PC-9 (cell line): ENCODE results near the gene PSMD12. TPM values are rescaled to one million over a fixed set of nuclear protein-coding genes. Genes with fewer than 3 reads are reported as not detected.
A peak's percentile ranks its signal among the peaks of the same experiment; 100 is the strongest.
"Not testable (repeated sequence)": the region's sequence is repeated elsewhere in the genome, so short reads cannot be mapped to it uniquely, and the experiment has no call there.

Source experiments
- BruUV-seq: library from RNA; stranded (reverse); fragments of 400-500 nt; replicated peaks from 2 replicates; lab custom pipeline; 2021; lab: Mats Ljungman, UMichigan
- CTCF ChIA-PET: fragments of 300-600 bp; sonication (Branson Sonifier 250); formaldehyde crosslinking; loops from one replicate; lab custom pipeline; 2022; ENCODE audit warnings: antibody characterized with exemption; lab: Charles Lee
- POLR2A ChIA-PET: fragments of 300-600 bp; sonication (Branson Sonifier 250); formaldehyde crosslinking; loops from one replicate; lab custom pipeline; 2022; ENCODE audit warnings: antibody characterized with exemption; ENCODE audit not compliant: unreplicated experiment; lab: Charles Lee
- DNase-seq, 2 experiments: peaks; one replicate each; pipeline versions ENCODE4 v3.0.0 to v3.0.0-alpha.2; 2015 to 2022; ENCODE audit warnings: mixed read lengths in 1 of 2
- H2AFZ ChIP-seq: fragments of 200-600 bp; sonication (generic); 2 replicates; pipeline ENCODE4 v1.8.1; 2017; ENCODE audit warnings: antibody characterized with exemption
- H3F3A ChIP-seq: fragments of 200-600 bp; sonication (generic); 2 replicates; pipeline ENCODE4 v1.8.1; 2017; ENCODE audit warnings: antibody characterized with exemption, mild to moderate bottlenecking, low read depth; ENCODE audit not compliant: insufficient read depth
- H3K27ac ChIP-seq: fragments of 200-600 bp; sonication (generic); 2 replicates; pipeline ENCODE4 v1.6.1; 2016; ENCODE audit warnings: mixed run types
- H3K27me3 ChIP-seq: fragments of 200-600 bp; sonication (generic); 2 replicates; pipeline ENCODE4 v1.6.1; 2016; ENCODE audit warnings: low read depth, mixed run types; ENCODE audit not compliant: insufficient read depth
- H3K36me3 ChIP-seq: fragments of 200-600 bp; sonication (generic); 2 replicates; pipeline ENCODE4 v1.6.1; 2016; ENCODE audit warnings: low read depth, mixed run types
- H3K4me1 ChIP-seq: fragments of 200-600 bp; sonication (generic); replicated peaks from 2 replicates; pipeline ENCODE4 v1.6.1; 2016; ENCODE audit warnings: mixed run types; ENCODE audit not compliant: insufficient read depth
- H3K4me2 ChIP-seq: fragments of 200-600 bp; sonication (generic); 2 replicates; pipeline ENCODE4 v1.6.1; 2017; ENCODE audit warnings: mixed run types
- H3K4me3 ChIP-seq: fragments of 200-600 bp; sonication (generic); 2 replicates; pipeline ENCODE4 v1.6.1; 2016; ENCODE audit warnings: mixed run types
- H3K79me2 ChIP-seq: fragments of 200-600 bp; sonication (generic); 2 replicates; pipeline ENCODE4 v1.6.1; 2017; ENCODE audit warnings: low read depth, mixed run types
- H3K9me2 ChIP-seq: fragments of 200-600 bp; sonication (generic); 2 replicates; pipeline ENCODE4 v1.8.1; 2017; ENCODE audit warnings: mild to moderate bottlenecking; ENCODE audit not compliant: insufficient read depth
- H3K9me3 ChIP-seq: fragments of 200-600 bp; sonication (generic); 2 replicates; pipeline ENCODE4 v1.8.1; 2016; ENCODE audit warnings: low read depth; ENCODE audit not compliant: insufficient read depth
- H4K20me1 ChIP-seq: fragments of 200-600 bp; sonication (generic); 2 replicates; pipeline ENCODE4 v1.8.1; 2017; ENCODE audit not compliant: insufficient read depth
- EZH2 ChIP-seq: fragments of 200-600 bp; sonication (generic); IDR thresholded peaks from 2 replicates; pipeline ENCODE4 v1.8.0; 2017; ENCODE audit warnings: antibody characterized with exemption, low read depth
- intact Hi-C: fragments of 100-400 bp; cut with micrococcal nuclease; formaldehyde crosslinking; loops from one replicate; pipeline ENCODE4 v1.10.0; 2022; ENCODE audit not compliant: unreplicated experiment
- total RNA-seq: library from RNA; stranded (reverse); gene quantifications from 2 replicates; pipeline ENCODE4 v1.2.3, GENCODE V29; 2021
- TF ChIP-seq, protein P1 (sequence below): fragments of 200-600 bp; sonication (generic); conservative IDR thresholded peaks from 2 replicates; pipeline ENCODE4 v1.6.1; 2017; ENCODE audit warnings: mixed run types, antibody characterized with exemption, mild to moderate bottlenecking, moderate library complexity

The PSMD12 gene
- total RNA-seq, 1 experiment from 2014 or later, result 80.5 TPM

DNA sequence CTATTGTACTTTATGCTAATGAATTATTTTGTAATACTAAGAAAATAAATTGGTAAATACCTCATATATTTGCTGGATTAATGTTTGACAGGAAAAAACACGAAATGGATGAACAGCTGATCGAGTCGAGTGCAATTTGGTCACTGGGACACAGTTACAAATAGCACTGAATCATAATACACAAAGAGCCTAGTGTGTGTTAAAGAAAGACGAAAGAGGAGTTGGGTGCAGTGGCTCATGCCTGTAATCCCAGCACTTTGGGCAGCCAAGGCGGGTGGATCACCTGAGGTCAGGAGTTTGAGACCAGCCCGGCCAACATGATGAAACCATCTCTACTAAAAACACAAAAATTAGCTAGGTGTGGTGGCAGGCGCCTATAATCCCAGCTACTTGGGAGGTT is 28.0 kb downstream of the PSMD12 start:
- H3K9me3 ChIP-seq, POLR2A ChIA-PET, DNase-seq, H3K27ac ChIP-seq, H3K4me1 ChIP-seq, H3K4me2 ChIP-seq, BruUV-seq, H3K79me2 ChIP-seq, H3K27me3 ChIP-seq, H2AFZ ChIP-seq, H3K9me2 ChIP-seq, CTCF ChIA-PET, H3K4me3 ChIP-seq: not testable (repeated sequence)
- intact Hi-C loops, result loop anchor here (5.0 kb wide), 1 partner anchor 56 kb away; no protein-coding TSS in a partner anchor
- Histone ChIP-seq H4K20me1 (peaks cover 13% of the 10 kb centered on the region), H3K36me3 (peaks cover 26% of the 10 kb centered on the region), H3F3A (peaks cover 54% of the 10 kb centered on the region)
- TF ChIP-seq, protein P1, sequence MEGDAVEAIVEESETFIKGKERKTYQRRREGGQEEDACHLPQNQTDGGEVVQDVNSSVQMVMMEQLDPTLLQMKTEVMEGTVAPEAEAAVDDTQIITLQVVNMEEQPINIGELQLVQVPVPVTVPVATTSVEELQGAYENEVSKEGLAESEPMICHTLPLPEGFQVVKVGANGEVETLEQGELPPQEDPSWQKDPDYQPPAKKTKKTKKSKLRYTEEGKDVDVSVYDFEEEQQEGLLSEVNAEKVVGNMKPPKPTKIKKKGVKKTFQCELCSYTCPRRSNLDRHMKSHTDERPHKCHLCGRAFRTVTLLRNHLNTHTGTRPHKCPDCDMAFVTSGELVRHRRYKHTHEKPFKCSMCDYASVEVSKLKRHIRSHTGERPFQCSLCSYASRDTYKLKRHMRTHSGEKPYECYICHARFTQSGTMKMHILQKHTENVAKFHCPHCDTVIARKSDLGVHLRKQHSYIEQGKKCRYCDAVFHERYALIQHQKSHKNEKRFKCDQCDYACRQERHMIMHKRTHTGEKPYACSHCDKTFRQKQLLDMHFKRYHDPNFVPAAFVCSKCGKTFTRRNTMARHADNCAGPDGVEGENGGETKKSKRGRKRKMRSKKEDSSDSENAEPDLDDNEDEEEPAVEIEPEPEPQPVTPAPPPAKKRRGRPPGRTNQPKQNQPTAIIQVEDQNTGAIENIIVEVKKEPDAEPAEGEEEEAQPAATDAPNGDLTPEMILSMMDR, result 0 out of 2 replicates have a peak, but pooled peaks have one; percentile 16

DNA sequence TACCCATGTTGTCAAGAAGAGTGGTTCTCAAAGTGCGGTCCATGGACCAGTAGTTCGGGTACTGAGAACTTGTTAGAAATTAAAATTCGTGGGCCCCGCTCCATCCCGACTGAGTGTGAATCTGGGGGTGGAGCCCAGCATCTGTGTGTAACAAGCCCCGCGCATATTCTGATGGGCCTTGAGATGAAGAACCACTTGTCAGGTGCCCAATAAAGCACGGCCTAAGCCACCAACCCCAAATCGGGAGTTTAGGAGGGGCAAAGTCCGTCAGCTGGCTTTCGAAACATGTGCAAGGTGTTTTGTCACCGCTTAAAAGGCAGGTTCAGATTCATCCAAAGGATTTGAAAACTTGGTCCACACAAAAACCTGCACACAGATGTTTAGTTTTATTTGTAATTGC is 29.5 kb downstream of the PSMD12 start:
- ChIA-PET POLR2A (interaction anchor here (0.9 kb wide), 1 partner anchor 177 kb away, joined by 3 read pairs; no protein-coding TSS in a partner anchor), CTCF (no interaction called here)
- no peak for DNase-seq
- Histone ChIP-seq H3K27ac (no peak overlapping the region), H4K20me1 (peaks cover 13% of the 10 kb centered on the region), H3K9me2 (no peaks in the 10 kb centered on the region), H3F3A (peaks cover 50% of the 10 kb centered on the region), H2AFZ (no peak overlapping the region), H3K4me3 (no peak overlapping the region), H3K4me2 (no peak overlapping the region), H3K79me2 (no peaks in the 10 kb centered on the region), H3K9me3 (no peaks in the 10 kb centered on the region; the same call in 1 of the 2 replicates), H3K4me1 (no peaks in the 10 kb centered on the region; the same call in 1 of the 2 replicates), H3K36me3 (peaks cover 18% of the 10 kb centered on the region), H3K27me3 (no peaks in the 10 kb centered on the region)
- intact Hi-C loops, result loop anchor here (5.0 kb wide), 1 partner anchor 55 kb away; no protein-coding TSS in a partner anchor
- TF ChIP-seq, protein P1, result no peak
- TF ChIP-seq EZH2, result no peak
- BruUV-seq, result no TSS peak

DNA sequence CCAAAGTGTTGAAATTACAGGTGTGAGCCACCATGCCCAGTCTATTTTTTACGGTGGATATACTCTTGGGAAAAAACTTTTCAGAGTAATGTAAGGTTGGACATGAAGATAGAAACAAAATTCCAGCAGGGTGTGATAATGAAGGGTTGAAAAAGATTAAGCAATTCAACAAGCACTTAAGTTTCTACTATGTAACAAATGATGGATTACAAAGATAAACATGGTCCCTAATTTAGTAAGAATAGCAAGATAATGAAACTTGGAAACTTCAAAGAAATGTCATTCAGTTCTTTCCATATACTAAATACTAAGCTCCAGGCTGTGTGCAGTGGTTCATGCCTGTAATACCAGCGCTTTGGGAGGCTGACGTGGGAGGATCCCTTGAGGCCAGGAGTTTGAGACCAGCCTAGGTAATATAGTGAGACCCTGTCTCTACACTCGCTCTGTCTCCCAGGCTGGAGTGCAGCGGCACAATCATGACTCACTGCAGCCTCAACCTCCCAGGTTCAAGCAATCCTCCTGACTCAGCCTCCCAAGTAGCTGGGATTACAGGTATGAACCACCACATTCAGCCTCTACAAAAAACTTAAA is 31.0 kb downstream of the PSMD12 start:
- no peaks in the 10 kb centered on the region; the same call in 1 of the 2 replicates for H3K9me3 ChIP-seq
- peaks cover 8% of the 10 kb centered on the region for H4K20me1 ChIP-seq
- no peak for DNase-seq
- intact Hi-C loops, result loop anchor here (5.0 kb wide), 1 partner anchor 53 kb away; no protein-coding TSS in a partner anchor
- H3K4me1 ChIP-seq, result no peaks in the 10 kb centered on the region; the same call in 1 of the 2 replicates
- H3K9me2 ChIP-seq, result no peaks in the 10 kb centered on the region
- no peaks in the 10 kb centered on the region for H3K79me2 ChIP-seq
- POLR2A ChIA-PET, result no interaction called here
- no peak overlapping the region for H3K4me3 ChIP-seq
- TF ChIP-seq EZH2, result no peak
- TF ChIP-seq, protein P1, result no peak
- no peak overlapping the region for H3K27ac ChIP-seq
- TSS peak; percentile 7 for BruUV-seq
- CTCF ChIA-PET, result no interaction called here
- peaks cover 36% of the 10 kb centered on the region for H3F3A ChIP-seq
- H3K27me3 ChIP-seq, result no peaks in the 10 kb centered on the region
- H2AFZ ChIP-seq, result no peak overlapping the region
- H3K4me2 ChIP-seq, result no peak overlapping the region
- H3K36me3 ChIP-seq, result peaks cover 11% of the 10 kb centered on the region; the same call in 1 of the 2 replicates

DNA sequence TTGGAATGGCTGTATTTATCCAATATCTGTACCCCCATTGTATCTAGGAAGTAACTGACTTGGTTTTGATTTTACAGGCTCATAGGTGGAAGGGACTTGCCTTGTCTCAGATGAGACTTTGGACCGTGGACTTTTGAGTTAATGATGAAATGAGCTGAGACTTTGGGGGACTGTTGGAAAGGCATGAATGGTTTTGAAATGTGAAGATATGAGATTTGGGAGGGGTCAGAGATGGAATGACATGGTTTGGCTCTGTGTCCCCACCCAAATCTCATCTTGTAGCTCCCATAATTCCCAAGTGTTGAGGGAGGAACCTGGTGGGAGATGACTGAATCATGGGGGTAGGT is 34.2 kb downstream of the PSMD12 start:
- intact Hi-C loops, BruUV-seq, H2AFZ ChIP-seq, H3K9me2 ChIP-seq, H3K79me2 ChIP-seq, H3F3A ChIP-seq, H3K27me3 ChIP-seq, H3K9me3 ChIP-seq, H3K4me2 ChIP-seq, POLR2A ChIA-PET, H3K27ac ChIP-seq, H3K36me3 ChIP-seq, H3K4me3 ChIP-seq, CTCF ChIA-PET, H4K20me1 ChIP-seq, H3K4me1 ChIP-seq, DNase-seq: not testable (repeated sequence)

DNA sequence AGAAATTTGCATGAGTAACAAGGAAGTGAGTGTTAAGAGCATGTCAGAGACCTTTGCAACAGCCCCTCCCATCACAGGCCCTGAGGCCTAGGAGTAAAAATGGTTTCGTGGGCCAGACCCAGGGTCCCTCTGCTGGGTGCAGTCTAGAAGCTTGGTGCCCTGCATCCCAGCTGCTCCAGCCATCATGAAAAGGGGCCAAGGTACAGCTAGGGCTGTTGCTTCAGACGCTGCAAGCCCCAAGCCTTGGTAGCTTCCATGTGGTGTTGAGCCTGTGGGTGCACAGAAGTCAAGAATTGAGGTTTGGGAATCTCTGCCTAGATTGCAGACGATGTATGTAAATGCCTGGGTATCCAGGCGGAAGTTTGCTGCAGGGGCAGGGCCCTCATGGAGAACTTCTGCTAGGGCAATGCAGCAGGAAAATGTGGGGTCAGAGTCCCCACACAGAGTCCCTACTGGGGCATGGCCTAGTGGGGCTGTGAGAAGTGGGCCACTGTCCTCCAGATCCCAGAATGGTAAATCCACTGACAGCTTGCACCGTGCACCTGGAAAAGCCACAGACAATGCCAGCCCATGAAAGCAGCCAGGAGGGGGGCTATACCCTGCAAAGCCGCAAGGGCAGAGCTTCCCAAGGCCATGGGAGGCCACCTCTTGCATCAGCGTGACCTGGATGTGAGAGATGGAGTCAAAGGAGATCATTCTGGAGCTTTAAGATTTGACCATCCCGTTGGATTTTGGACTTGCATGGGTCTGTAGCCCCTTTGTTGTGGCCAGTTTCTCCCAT is 34.8 kb downstream of the PSMD12 start:
- H3K79me2 ChIP-seq, H3K36me3 ChIP-seq, H4K20me1 ChIP-seq, H3K4me2 ChIP-seq, H3K27me3 ChIP-seq, H3K9me2 ChIP-seq, BruUV-seq, H3K9me3 ChIP-seq, H3K4me1 ChIP-seq, intact Hi-C loops, H3K4me3 ChIP-seq, H3K27ac ChIP-seq, H2AFZ ChIP-seq, CTCF ChIA-PET, DNase-seq, H3F3A ChIP-seq: not testable (repeated sequence)
- POLR2A ChIA-PET, result interaction anchor here (0.7 kb wide), 1 partner anchor 26 kb away, joined by 3 read pairs; no protein-coding TSS in a partner anchor
